ENCODE measurements around the gene LIMS1. TPM values are rescaled to one million over a fixed set of nuclear protein-coding genes. Genes with fewer than 3 reads are reported as not detected.

The LIMS1 gene, protein sequence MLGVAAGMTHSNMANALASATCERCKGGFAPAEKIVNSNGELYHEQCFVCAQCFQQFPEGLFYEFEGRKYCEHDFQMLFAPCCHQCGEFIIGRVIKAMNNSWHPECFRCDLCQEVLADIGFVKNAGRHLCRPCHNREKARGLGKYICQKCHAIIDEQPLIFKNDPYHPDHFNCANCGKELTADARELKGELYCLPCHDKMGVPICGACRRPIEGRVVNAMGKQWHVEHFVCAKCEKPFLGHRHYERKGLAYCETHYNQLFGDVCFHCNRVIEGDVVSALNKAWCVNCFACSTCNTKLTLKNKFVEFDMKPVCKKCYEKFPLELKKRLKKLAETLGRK
- total RNA-seq (10 to 100 TPM; 18.5 to 21.3 TPM), total RNA-seq (29.8 to 218 (median 99.0) reads per million in 172 experiments)
- 115 TPM for polyA plus RNA-seq (2013, experiment 1 of 2)
- 112 TPM for polyA plus RNA-seq (2013, experiment 2 of 2)

DNA sequence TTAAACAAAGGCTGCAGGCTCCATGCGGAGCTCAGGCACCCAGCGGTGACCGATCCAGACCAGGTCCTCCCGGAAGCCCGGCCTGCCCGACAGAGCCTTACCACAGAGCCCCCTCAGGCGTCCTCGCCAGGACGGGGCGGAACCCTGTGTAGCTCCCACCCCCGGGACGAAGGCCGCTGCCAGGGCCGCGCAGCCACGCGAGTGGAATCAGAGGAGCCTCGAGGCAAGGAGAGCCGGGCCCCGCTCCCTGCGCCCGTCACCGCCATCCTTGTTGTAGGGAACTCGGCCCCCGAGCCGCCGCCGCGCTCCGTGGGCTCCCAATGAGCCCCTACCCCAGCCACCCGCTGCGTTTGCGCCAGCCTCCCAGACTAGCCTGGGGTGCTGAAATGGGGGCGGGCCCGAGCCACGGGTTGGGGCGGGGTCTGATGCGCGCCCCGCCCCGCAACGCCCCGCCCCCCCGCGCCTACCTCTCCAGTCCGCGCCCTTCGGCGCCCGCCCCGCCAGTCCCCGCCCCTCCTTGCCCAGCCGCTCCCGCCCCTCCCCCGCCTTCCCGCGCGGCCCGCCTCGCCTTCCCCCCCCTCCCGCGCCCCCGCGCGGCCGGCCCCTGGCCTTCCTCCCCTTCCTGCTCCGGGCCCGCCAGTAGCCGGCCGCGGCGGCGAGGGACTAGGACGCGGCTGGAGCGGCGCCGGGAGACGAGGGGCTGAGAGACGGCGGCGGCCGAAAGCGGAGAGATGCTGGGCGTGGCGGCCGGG lies at the start of gene LIMS1:
Gene LIMS1, plus strand, starts transcription at position 639 of the 752 bp plus-strand sequence. Its CDS starts 93 bp downstream, at position 732.
- H3K27me3 ChIP-seq (ENCODE audit: control insufficient read depth in 1 of 2, insufficient read depth in 2 of 2, low read length in 2 of 2) = no peaks in the 10 kb centered on the region
- intact Hi-C loops (cut with DNase I, micrococcal nuclease) = loop anchor here (2.0 to 10.0 kb wide), 5 partner anchors 51 to 253 kb away; partner anchors contain the start of genes CCDC138 (in 1 of the 2), GCC2 (in 1 of the 2) and RANBP2 (in 1 of the 2)
- no peaks in the 10 kb centered on the region for H3K36me3 ChIP-seq (ENCODE audit: insufficient read depth, low read length)
- peaks cover 25% of the 10 kb centered on the region for H3K4me1 ChIP-seq (ENCODE audit: insufficient read depth, low read length)
- Mint-ChIP-seq H3K36me3 (ENCODE audit: low read depth) (peaks cover 4% of the 10 kb centered on the region), H3K27me3 (no peaks in the 10 kb centered on the region), H3K27ac (peak within 1 kb of the TSS; percentile 86), H3K9me3 (no peaks in the 10 kb centered on the region), H3K4me1 (ENCODE audit: low read depth) (peaks cover 41% of the 10 kb centered on the region), H3K4me3 (peak within 1 kb of the TSS; percentile 99)
- POLR2A ChIA-PET = interaction anchor here (0.7 to 2.6 kb wide), 6 partner anchors 8 to 185 kb away, joined by 3 to 7 read pairs (median 4); partner anchors contain the start of genes GCC2 and RANBP2
- peak; percentile 93 for ATAC-seq (ENCODE audit: poor library complexity)
- no peaks in the 10 kb centered on the region for H3K9me3 ChIP-seq (ENCODE audit: control insufficient read depth in 1 of 2, insufficient read depth in 1 of 2, low read length in 2 of 2)
- peak; percentile 76 to 93 (median 86) for DNase-seq
- H3K4me3 ChIP-seq (ENCODE audit: low read length) = peak within 1 kb of the TSS; percentile 91
- TF ChIP-seq CTCF (IDR thresholded peaks at IDR 0.05) = no peak
- H3K27ac ChIP-seq (ENCODE audit: low read depth in 1 of 2, low read length in 2 of 2) = peak within 1 kb of the TSS in 1 of 2 donors; percentile 50
- CTCF ChIA-PET = interaction anchor here (1.6 kb wide), 1 partner anchor 102 kb away, joined by 4 read pairs; no protein-coding TSS in a partner anchor

- Mint-ChIP-seq H3K36me3 (ENCODE audit: low read depth) (peaks cover 92% of the 10 kb centered on the region), H3K27me3 (no peaks in the 10 kb centered on the region), H3K27ac (no peak overlapping the region), H3K9me3 (no peaks in the 10 kb centered on the region), H3K4me1 (ENCODE audit: low read depth) (peaks cover 5% of the 10 kb centered on the region), H3K4me3 (no peak overlapping the region)
- ATAC-seq (ENCODE audit: poor library complexity) = no peak
- Histone ChIP-seq H3K4me3 (ENCODE audit: low read length) (no peak overlapping the region), H3K4me1 (ENCODE audit: insufficient read depth, low read length) (no peaks in the 10 kb centered on the region), H3K27me3 (ENCODE audit: control insufficient read depth in 1 of 2, insufficient read depth in 2 of 2, low read length in 2 of 2) (no peaks in the 10 kb centered on the region), H3K27ac (ENCODE audit: low read depth in 1 of 2, low read length in 2 of 2) (no peak overlapping the region), H3K9me3 (ENCODE audit: control insufficient read depth in 1 of 2, insufficient read depth in 1 of 2, low read length in 2 of 2) (no peaks in the 10 kb centered on the region), H3K36me3 (ENCODE audit: insufficient read depth, low read length) (peaks cover 81% of the 10 kb centered on the region)
- no peak for TF ChIP-seq CTCF (IDR thresholded peaks at IDR 0.05)
- CTCF ChIA-PET = no interaction called here
- no peak for DNase-seq
- POLR2A ChIA-PET = no interaction called here
- intact Hi-C loops (cut with DNase I, micrococcal nuclease) = no loop called here
Observed at GRCh38 chr2:108485253-108485652, 49.0 kb upstream of the LIMS1 start.

GRCh38 chr2:108490506-108491122 lies 43.7 kb upstream of the LIMS1 start:
- ATAC-seq (ENCODE audit: poor library complexity) = no peak
- no peak for TF ChIP-seq CTCF (IDR thresholded peaks at IDR 0.05)
- no peak overlapping the region for H3K4me3 ChIP-seq (ENCODE audit: low read length)
- H3K27ac ChIP-seq (ENCODE audit: low read depth in 1 of 2, low read length in 2 of 2) = no peak overlapping the region
- H3K9me3 ChIP-seq (ENCODE audit: control insufficient read depth in 1 of 2, insufficient read depth in 1 of 2, low read length in 2 of 2) = no peaks in the 10 kb centered on the region
- no peak for DNase-seq
- intact Hi-C loops (cut with DNase I, micrococcal nuclease) = no loop called here
- Mint-ChIP-seq H3K27ac (no peak overlapping the region), H3K27me3 (no peaks in the 10 kb centered on the region), H3K4me1 (ENCODE audit: low read depth) (no peaks in the 10 kb centered on the region), H3K4me3 (no peak overlapping the region), H3K36me3 (ENCODE audit: low read depth) (peaks cover 87% of the 10 kb centered on the region), H3K9me3 (no peaks in the 10 kb centered on the region)
- peaks cover 81% of the 10 kb centered on the region for H3K36me3 ChIP-seq (ENCODE audit: insufficient read depth, low read length)
- ChIA-PET POLR2A (no interaction called here), CTCF (no interaction called here)
- no peaks in the 10 kb centered on the region for H3K27me3 ChIP-seq (ENCODE audit: control insufficient read depth in 1 of 2, insufficient read depth in 2 of 2, low read length in 2 of 2)
- no peaks in the 10 kb centered on the region for H3K4me1 ChIP-seq (ENCODE audit: insufficient read depth, low read length)
